ENCODE measurements around the gene ATP2C1. TPM values are rescaled to one million over a fixed set of nuclear protein-coding genes. Genes with fewer than 3 reads are reported as not detected.

The ATP2C1 gene
- total RNA-seq, 1 donor from 2014 or later = 128 TPM

DNA sequence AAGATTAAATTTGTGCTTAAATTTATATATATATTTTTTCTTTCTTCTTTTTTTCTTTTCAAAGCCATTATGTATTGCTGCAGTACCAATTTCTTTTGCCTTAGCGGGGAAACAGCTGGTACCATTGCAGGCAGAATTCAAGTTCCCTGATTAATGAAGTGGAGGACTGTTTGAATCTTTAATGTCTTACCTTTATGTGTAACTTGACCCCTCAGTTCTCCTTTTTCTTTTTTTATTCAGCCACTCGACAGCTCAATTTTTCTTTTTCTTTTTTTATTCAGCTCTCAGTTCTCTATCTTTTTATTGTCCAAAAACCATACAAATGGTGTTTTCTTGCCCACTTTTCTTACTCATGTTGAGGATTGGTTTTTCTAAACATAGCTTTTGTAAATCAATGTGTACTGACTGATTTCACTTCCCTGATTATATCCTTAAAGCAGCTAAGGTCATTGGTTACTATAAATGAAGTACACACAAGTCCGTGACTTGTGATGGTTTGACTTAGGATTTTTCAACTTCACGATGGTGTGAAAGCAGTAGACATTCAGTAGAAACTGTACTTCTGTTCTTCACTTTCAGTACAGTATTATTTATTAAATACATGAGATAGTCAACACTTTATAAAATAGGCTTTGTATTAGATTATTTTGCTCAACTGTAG lies 22.8 kb downstream of the ATP2C1 start:
- intact Hi-C loops (cut with DNase I) = no loop called here
- Histone ChIP-seq H3K9me3 (peaks cover 4% of the 10 kb centered on the region), H3K27ac (no peak overlapping the region), H3K4me1 (no peaks in the 10 kb centered on the region), H3K27me3 (ENCODE audit: low read depth) (no peaks in the 10 kb centered on the region), H3K36me3 (no peaks in the 10 kb centered on the region), H3K4me3 (no peak overlapping the region)
- TF ChIP-seq, protein P1, sequence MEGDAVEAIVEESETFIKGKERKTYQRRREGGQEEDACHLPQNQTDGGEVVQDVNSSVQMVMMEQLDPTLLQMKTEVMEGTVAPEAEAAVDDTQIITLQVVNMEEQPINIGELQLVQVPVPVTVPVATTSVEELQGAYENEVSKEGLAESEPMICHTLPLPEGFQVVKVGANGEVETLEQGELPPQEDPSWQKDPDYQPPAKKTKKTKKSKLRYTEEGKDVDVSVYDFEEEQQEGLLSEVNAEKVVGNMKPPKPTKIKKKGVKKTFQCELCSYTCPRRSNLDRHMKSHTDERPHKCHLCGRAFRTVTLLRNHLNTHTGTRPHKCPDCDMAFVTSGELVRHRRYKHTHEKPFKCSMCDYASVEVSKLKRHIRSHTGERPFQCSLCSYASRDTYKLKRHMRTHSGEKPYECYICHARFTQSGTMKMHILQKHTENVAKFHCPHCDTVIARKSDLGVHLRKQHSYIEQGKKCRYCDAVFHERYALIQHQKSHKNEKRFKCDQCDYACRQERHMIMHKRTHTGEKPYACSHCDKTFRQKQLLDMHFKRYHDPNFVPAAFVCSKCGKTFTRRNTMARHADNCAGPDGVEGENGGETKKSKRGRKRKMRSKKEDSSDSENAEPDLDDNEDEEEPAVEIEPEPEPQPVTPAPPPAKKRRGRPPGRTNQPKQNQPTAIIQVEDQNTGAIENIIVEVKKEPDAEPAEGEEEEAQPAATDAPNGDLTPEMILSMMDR (IDR thresholded peaks at IDR 0.05) = no peak
- DNase-seq (no peak), ATAC-seq (no peak)

DNA sequence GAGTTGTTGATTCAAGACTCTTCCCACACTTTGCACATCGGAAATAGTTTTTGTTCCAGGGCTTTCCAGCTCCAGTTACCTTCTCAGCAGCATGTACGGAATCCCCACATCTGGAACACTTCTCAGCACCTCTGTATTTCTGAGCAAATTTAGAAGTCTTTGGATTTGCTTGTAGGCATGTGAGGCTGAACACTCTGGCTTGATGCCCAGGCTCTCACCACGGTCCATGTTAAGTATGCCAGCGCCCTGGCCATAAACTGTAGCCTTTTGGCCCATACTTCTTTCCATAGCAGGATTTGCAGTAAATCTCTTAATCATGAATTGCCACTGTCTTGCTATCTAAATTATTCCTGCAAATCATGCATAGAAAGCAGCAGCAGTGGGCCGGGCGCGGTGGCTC lies 24.4 kb downstream of the ATP2C1 start:
- TF ChIP-seq, protein P1 (IDR thresholded peaks at IDR 0.05) = no peak
- Histone ChIP-seq H3K36me3 (no peaks in the 10 kb centered on the region), H3K4me1 (no peaks in the 10 kb centered on the region), H3K27ac (no peak overlapping the region), H3K27me3 (ENCODE audit: low read depth) (no peaks in the 10 kb centered on the region), H3K9me3 (peaks cover 4% of the 10 kb centered on the region), H3K4me3 (no peak overlapping the region)
- ATAC-seq = no peak
- DNase-seq = no peak
- intact Hi-C loops (cut with DNase I) = no loop called here

DNA sequence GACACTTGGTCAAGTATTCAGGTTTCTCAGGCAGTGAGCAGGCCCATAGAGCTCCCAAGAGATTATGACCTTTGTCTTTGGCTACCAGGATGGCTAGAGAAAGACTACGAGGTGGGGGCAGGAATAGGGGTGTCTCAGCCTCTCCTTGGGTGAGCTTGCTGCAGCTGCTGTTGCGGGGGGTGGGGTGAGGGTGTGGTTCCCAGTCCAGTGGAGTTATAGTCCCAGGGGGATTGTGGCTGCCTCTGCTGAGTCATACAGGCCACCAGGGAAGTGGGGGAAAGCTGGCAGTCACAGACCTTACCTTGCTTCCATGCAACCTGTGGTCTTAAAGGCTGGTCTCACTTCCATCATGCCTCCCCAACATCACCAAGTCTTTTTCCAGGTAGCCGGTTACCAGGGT lies 31.7 kb downstream of the ATP2C1 start:
- no peak for DNase-seq
- no peaks in the 10 kb centered on the region for H3K4me1 ChIP-seq
- H3K27me3 ChIP-seq (ENCODE audit: low read depth) = no peaks in the 10 kb centered on the region
- no peaks in the 10 kb centered on the region for H3K9me3 ChIP-seq
- no peak for ATAC-seq
- H3K27ac ChIP-seq = no peak overlapping the region
- no peak overlapping the region for H3K4me3 ChIP-seq
- intact Hi-C loops (cut with DNase I) = no loop called here
- peaks cover 4% of the 10 kb centered on the region for H3K36me3 ChIP-seq
- TF ChIP-seq, protein P1 (IDR thresholded peaks at IDR 0.05) = no peak

DNA sequence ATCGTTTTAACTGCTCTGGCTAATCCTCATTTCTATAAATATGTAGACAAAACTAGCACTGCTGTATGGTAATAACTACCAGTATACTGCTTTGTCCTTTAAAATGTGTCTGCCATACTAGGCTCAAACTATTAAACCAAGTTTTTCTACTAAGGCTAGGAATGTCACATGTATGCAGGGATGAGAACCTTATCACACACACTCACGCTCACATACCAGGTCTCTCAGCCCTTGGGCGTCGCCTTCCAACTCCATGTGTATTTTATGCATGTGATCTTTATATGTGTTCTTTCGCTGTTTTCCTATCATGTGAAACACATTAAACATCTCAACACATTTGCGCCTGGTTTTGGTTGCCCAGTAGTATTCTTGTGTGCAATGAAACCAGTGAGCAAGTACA lies 32.6 kb downstream of the ATP2C1 start:
- intact Hi-C loops (cut with DNase I) = no loop called here
- TF ChIP-seq, protein P1 (IDR thresholded peaks at IDR 0.05) = no peak
- no peak for ATAC-seq

DNA sequence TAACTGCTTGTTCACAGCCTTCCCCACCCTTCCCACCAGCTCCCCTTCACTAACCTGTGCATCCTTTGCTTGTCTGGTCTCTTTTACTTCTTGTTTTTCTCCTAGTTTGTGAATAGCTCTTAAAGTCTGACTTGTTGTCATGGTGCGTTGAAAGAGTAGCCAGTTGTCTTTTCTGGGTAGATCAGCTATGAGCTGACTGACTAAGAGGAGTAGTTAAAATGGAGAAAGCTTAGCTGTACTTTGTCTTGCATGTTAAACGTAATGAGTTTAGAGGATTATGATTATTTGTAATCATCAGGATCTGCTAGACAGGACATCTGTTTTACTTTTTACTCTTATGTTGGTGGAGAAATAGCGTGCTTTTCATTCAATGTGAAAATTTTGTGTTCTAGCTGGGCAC lies 35.9 kb downstream of the ATP2C1 start:
- Histone ChIP-seq H3K36me3 (peaks cover 31% of the 10 kb centered on the region), H3K4me1 (no peaks in the 10 kb centered on the region), H3K27me3 (ENCODE audit: low read depth) (no peaks in the 10 kb centered on the region), H3K9me3 (no peaks in the 10 kb centered on the region), H3K4me3 (no peak overlapping the region), H3K27ac (no peak overlapping the region)
- intact Hi-C loops (cut with DNase I) = no loop called here
- TF ChIP-seq, protein P1 (IDR thresholded peaks at IDR 0.05) = no peak
- no peak for ATAC-seq
- DNase-seq = no peak

More for the DNA sequence above, 32.6 kb downstream of the ATP2C1 start:
- H3K4me3 ChIP-seq = no peak overlapping the region
- no peaks in the 10 kb centered on the region for H3K27me3 ChIP-seq (ENCODE audit: low read depth)
- peaks cover 11% of the 10 kb centered on the region for H3K36me3 ChIP-seq
- no peak for DNase-seq
- H3K4me1 ChIP-seq = no peaks in the 10 kb centered on the region
- H3K27ac ChIP-seq = no peak overlapping the region
- no peaks in the 10 kb centered on the region for H3K9me3 ChIP-seq
